Hematopoietic multipotent progenitor cell treated with erythropoietin and hydrocortisone succinate and interleukin-3 and kit ligand, for 17 days (in vitro differentiated cells): ENCODE results near the gene FHOD3.

ENCODE experiments used
- DNase-seq: peaks from one replicate; pipeline ENCODE4 v3.0.0-alpha.2; 2015; ENCODE audit warnings: low spot score

Gene FHOD3

GRCh38 chr18:36411745-36412168 lies 114.2 kb downstream of the FHOD3 start:
- DNase-seq: no peak

GRCh38 chr18:36412778-36413177 lies 115.3 kb downstream of the FHOD3 start:
- DNase-seq: no peak

GRCh38 chr18:36415171-36415570 lies 117.7 kb downstream of the FHOD3 start:
- no peak for DNase-seq

- no peak for DNase-seq
Measured at GRCh38 chr18:36415625-36416024, 118.1 kb downstream of the FHOD3 start.

GRCh38 chr18:36419188-36419899 lies 121.8 kb downstream of the FHOD3 start:
- DNase-seq: no peak

- no peak for DNase-seq
Measured at GRCh38 chr18:36419900-36420531, 122.5 kb downstream of the FHOD3 start.

- no peak for DNase-seq
Measured at GRCh38 chr18:36420826-36421225, 123.3 kb downstream of the FHOD3 start.

- no peak for DNase-seq
Measured at GRCh38 chr18:36424741-36425142, 127.2 kb downstream of the FHOD3 start.

- no peak for DNase-seq
Measured at GRCh38 chr18:36427369-36427768, 129.9 kb downstream of the FHOD3 start.

- DNase-seq: no peak
Measured at GRCh38 chr18:36427831-36428230, 130.3 kb downstream of the FHOD3 start.

- DNase-seq: no peak
Measured at GRCh38 chr18:36428431-36429029, 131.0 kb downstream of the FHOD3 start.

- DNase-seq: no peak
Measured at GRCh38 chr18:36432880-36433555, 135.5 kb downstream of the FHOD3 start.

- no peak for DNase-seq
Measured at GRCh38 chr18:36436387-36436786, 138.9 kb downstream of the FHOD3 start.

- DNase-seq: no peak
Measured at GRCh38 chr18:36440614-36441013, 143.1 kb downstream of the FHOD3 start.

GRCh38 chr18:36441426-36442240 lies 144.1 kb downstream of the FHOD3 start:
- DNase-seq: no peak

GRCh38 chr18:36442717-36443116 lies 145.2 kb downstream of the FHOD3 start:
- no peak for DNase-seq

GRCh38 chr18:36446059-36446458 lies 148.5 kb downstream of the FHOD3 start:
- DNase-seq: no peak

- DNase-seq: no peak
Measured at GRCh38 chr18:36448384-36449290, 151.1 kb downstream of the FHOD3 start.

GRCh38 chr18:36449451-36449850 lies 151.9 kb downstream of the FHOD3 start:
- no peak for DNase-seq

GRCh38 chr18:36450264-36450663 lies 152.8 kb downstream of the FHOD3 start:
- DNase-seq: no peak
